ENCODE data around the gene CDC37L1.

Gene CDC37L1

GRCh38 chr9:4666042-4666699 is 13.2 kb upstream of the CDC37L1 start, which contains the start of gene SPATA6L:
Gene SPATA6L, minus strand, starts transcription at chr9:4666480. Its CDS starts 230 bp downstream, at chr9:4666250.
- Histone ChIP-seq H3K9me3 (ENCODE audit: insufficient read depth, low read length) (no peaks in the 10 kb centered on the region), H3F3A (ENCODE audit: insufficient read depth) (peaks cover 6% of the 10 kb centered on the region), H3K4me2 (ENCODE audit: low read depth, low read length, poor library complexity, severe bottlenecking) (no peak within 1 kb of the TSS), H3K27ac (ENCODE audit: low read depth, low read length) (no peak within 1 kb of the TSS), H4K20me1 (ENCODE audit: low read depth, low read length) (no peaks in the 10 kb centered on the region), H3K79me2 (ENCODE audit: insufficient read depth, low read length) (no peaks in the 10 kb centered on the region), H3K9ac (ENCODE audit: low read length) (no peak within 1 kb of the TSS), H3K36me3 (ENCODE audit: low read length) (no peaks in the 10 kb centered on the region), H3K27me3 (ENCODE audit: low read length) (no peaks in the 10 kb centered on the region), H3K4me3 (ENCODE audit: insufficient read depth, low read length, poor library complexity, severe bottlenecking) (no peak within 1 kb of the TSS), H2AFZ (ENCODE audit: low read depth, low read length, severe bottlenecking) (no peak within 1 kb of the TSS), H3K9me2 (replicated peaks; ENCODE audit: insufficient read depth, low read length) (no peaks in the 10 kb centered on the region)
- TF ChIP-seq EZH2phosphoT487 (conservative IDR thresholded peaks at IDR 0.05; ENCODE audit: low read length) (no peak), CTCF (IDR thresholded peaks at IDR 0.05; ENCODE audit: insufficient read depth, low read length, poor library complexity, severe bottlenecking) (no peak)

GRCh38 chr9:4667681-4668080 is 11.7 kb upstream of the CDC37L1 start:
- no peaks in the 10 kb centered on the region for H4K20me1 ChIP-seq (ENCODE audit: low read depth, low read length)
- H3K9ac ChIP-seq (ENCODE audit: low read length): no peak overlapping the region
- H3F3A ChIP-seq (ENCODE audit: insufficient read depth): peaks cover 6% of the 10 kb centered on the region
- no peaks in the 10 kb centered on the region for H3K79me2 ChIP-seq (ENCODE audit: insufficient read depth, low read length)
- TF ChIP-seq CTCF (IDR thresholded peaks at IDR 0.05; ENCODE audit: insufficient read depth, low read length, poor library complexity, severe bottlenecking) (no peak), EZH2phosphoT487 (conservative IDR thresholded peaks at IDR 0.05; ENCODE audit: low read length) (no peak)
- no peak overlapping the region for H3K4me2 ChIP-seq (ENCODE audit: low read depth, low read length, poor library complexity, severe bottlenecking)
- H3K9me3 ChIP-seq (ENCODE audit: insufficient read depth, low read length): no peaks in the 10 kb centered on the region
- H3K27ac ChIP-seq (ENCODE audit: low read depth, low read length): no peak overlapping the region
- H3K4me3 ChIP-seq (ENCODE audit: insufficient read depth, low read length, poor library complexity, severe bottlenecking): no peak overlapping the region
- H3K27me3 ChIP-seq (ENCODE audit: low read length): no peaks in the 10 kb centered on the region
- H3K9me2 ChIP-seq (replicated peaks; ENCODE audit: insufficient read depth, low read length): no peaks in the 10 kb centered on the region
- no peak overlapping the region for H2AFZ ChIP-seq (ENCODE audit: low read depth, low read length, severe bottlenecking)
- H3K36me3 ChIP-seq (ENCODE audit: low read length): no peaks in the 10 kb centered on the region

- no peaks in the 10 kb centered on the region for H3K9me3 ChIP-seq (ENCODE audit: insufficient read depth, low read length)
- no peaks in the 10 kb centered on the region for H3K36me3 ChIP-seq (ENCODE audit: low read length)
- no peak overlapping the region for H2AFZ ChIP-seq (ENCODE audit: low read depth, low read length, severe bottlenecking)
- H3K27ac ChIP-seq (ENCODE audit: low read depth, low read length): no peak overlapping the region
- H3K9me2 ChIP-seq (replicated peaks; ENCODE audit: insufficient read depth, low read length): no peaks in the 10 kb centered on the region
- H3K4me2 ChIP-seq (ENCODE audit: low read depth, low read length, poor library complexity, severe bottlenecking): no peak overlapping the region
- H3K79me2 ChIP-seq (ENCODE audit: insufficient read depth, low read length): no peaks in the 10 kb centered on the region
- H3K4me3 ChIP-seq (ENCODE audit: insufficient read depth, low read length, poor library complexity, severe bottlenecking): no peak overlapping the region
- peaks cover 6% of the 10 kb centered on the region for H3F3A ChIP-seq (ENCODE audit: insufficient read depth)
- H3K27me3 ChIP-seq (ENCODE audit: low read length): no peaks in the 10 kb centered on the region
- H3K9ac ChIP-seq (ENCODE audit: low read length): no peak overlapping the region
- no peaks in the 10 kb centered on the region for H4K20me1 ChIP-seq (ENCODE audit: low read depth, low read length)
- TF ChIP-seq CTCF (IDR thresholded peaks at IDR 0.05; ENCODE audit: insufficient read depth, low read length, poor library complexity, severe bottlenecking) (no peak), EZH2phosphoT487 (conservative IDR thresholded peaks at IDR 0.05; ENCODE audit: low read length) (no peak)
These were observed 10.8 kb upstream of the CDC37L1 start for GRCh38 chr9:4668604-4669003.
